NCI-H526 treated with DMSO at 0.1 percent for 48 hours (cell line): ENCODE measurements around the gene SLC7A8.
"Not testable (repeated sequence)": the region's sequence is repeated elsewhere in the genome, so short reads cannot be mapped to it uniquely, and the experiment has no call there.

Experiments used
- DNase-seq: peaks from one replicate; lab custom pipeline; 2025; lab: John Stamatoyannopoulos, UW

Gene SLC7A8

GRCh38 chr14:23183479-23183878 lies at the start of gene SLC7A8:
Gene SLC7A8 (minus strand): TSS chr14:23183660. CDS start chr14:23182914, 746 bp downstream.
- DNase-seq: peak; percentile 16

- DNase-seq: not testable (repeated sequence)
These were observed 48.9 kb upstream of the SLC7A8 start for GRCh38 chr14:23232241-23232808.

DNA sequence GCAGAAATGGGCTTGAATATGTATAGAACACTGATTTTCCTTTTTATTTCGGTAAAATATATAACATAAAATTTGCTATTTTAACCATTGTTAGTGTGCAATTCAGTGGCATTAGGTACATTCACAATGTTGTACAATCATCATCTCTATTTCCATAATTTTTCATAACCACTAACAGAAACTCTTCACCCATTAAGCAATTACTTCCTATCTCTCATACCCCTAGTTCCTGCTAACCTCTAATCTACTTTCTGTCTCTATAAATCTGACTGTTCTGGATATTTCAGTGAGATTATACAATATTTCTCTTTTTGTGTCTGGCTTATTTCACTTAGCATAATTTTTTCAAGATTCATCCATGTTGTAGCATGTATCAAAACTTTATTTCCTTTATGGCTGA lies 45.4 kb upstream of the SLC7A8 start:
- no peak for DNase-seq

DNA sequence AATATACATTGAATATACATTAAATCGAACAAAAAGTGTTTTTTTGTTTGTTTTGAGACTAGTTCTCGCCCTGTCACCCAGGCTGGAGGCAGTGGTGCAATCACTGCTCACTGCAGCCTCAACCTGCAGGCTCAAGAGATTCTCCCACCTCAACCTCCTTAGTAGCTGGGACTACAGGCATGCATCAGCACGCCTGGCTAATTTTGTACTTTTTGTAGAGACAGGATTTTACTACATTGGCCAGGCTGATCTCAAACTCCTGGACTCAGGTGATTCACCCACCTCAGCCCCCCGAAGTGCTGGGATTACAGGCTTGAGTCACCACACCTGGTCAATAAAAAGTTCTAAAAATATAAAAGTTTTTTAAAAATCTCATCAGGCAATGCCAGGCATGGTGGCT lies 44.1 kb upstream of the SLC7A8 start:
- DNase-seq: no peak

DNA sequence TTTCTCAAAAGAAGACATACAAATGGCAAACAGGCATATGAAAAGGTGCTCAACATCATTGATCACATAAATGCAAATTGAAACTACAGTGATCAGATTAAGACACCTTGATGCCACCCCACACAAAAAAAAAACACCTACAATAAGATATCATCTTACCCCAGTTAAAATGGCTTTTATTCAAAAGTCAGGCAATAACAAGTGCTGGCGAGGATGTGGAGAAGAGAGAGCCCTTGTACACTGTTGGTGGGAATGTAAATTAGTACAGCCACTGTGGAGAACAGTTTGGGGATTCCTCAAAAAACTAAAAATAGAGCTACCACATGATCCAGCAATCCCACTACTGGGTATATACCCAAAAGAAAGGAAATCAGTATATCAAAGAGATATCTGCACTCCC lies 41.5 kb upstream of the SLC7A8 start:
- DNase-seq: not testable (repeated sequence)

DNA sequence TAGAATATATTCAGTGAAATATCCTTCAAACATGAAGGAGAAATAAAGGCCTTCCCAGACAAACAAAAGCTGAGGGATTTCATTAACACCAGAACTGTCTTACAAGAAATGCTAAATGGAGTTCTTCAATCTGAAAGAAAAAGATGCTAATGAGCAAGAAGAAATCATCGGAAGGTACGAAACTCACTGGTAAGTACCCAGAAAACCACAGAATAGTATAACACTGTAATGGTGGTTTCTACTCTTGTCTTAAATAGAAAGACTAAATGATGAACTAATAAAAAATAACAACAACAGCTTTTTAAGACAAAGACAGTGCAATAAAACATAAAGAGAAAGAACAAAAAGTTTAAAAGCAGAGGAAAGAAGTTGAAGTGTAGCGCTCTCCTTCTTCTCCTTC lies 35.6 kb upstream of the SLC7A8 start:
- DNase-seq: no peak

DNA sequence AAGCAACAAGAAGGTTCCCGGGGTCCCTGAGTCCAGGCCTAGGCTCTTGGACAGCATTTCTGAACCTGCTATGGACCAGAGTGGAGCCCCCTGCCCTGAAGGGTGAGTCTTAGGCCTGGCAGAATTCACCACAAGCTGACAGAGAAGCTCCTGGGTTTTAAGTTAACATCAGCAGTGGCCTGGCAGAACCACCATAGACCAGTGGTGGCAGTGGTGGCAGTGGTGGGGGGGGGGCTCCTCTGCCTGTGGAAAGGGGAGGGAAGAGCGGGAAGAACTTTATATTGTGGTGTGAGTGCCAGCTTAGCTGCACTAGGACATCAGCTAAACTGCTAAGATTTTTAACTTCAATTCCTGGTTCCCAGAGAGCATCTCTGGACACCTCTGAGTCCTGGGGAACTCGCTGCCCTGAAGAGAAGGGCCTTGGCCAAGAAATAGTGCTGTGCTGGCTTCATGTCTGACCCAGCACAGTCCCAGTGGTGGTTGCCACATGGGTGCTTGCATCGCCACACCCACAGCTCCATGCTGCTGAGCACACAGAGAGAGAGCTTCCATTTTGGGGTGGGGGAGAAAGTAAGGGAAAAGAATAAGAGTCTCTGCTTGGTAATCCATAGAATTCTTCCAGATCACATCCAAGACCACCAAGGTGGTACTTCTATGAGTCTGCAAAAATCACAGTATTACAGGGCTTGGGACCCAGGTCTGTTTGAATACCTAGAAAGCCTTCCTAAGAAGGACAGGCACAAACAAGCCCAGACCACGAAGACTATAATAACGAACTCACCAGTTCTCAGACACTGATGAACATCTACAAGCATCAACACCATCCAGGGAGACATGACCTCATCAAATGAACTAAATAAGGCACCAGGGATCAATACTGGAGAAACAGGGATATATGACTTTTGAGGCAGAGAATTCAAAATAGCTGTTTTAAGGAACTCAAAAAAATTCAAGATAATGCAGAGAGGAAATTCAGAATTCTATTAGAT lies 33.9 kb upstream of the SLC7A8 start:
- no peak for DNase-seq

GRCh38 chr14:23215421-23215820 lies 32.0 kb upstream of the SLC7A8 start:
- DNase-seq: no peak

DNA sequence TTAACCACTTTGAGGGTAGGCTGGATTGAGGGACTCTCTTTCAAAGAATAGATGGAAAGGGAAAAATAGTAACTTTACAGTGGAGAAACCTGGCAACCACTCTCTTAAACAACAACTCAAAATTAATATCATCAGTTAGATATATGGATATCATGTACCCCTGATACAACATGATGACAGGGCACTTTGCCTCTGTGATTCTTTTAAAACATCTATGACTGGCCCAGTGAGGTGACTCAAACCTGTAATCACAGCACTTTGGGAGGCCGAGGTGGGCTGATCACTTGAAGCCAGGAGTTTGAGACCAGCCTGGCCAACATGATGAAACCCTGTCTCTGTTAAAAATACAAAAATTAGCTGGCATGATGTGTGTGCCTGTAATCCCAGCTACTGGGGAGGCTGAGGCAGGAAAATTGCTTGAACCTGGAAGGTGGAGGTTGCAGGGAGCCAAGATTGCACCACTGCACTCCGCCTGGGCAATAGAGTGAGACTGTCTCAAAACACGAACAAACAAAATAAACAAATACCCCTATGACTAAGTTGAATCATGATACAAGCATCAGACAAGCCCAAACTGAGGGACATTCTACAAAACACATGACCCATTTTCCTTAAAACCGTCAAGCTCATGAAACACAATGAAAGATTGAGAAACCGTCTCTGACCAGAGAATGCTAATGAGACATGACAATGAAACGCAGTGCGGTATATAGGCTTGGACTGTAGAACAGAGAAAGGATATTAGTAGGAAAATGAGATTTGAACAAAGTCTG lies 26.4 kb upstream of the SLC7A8 start:
- no peak for DNase-seq

- DNase-seq: no peak
These were observed 24.9 kb upstream of the SLC7A8 start for GRCh38 chr14:23208324-23208723.

GRCh38 chr14:23207146-23207540 lies 23.7 kb upstream of the SLC7A8 start:
- DNase-seq: no peak

- DNase-seq: no peak
These were observed 23.1 kb upstream of the SLC7A8 start for GRCh38 chr14:23206422-23207145.

DNA sequence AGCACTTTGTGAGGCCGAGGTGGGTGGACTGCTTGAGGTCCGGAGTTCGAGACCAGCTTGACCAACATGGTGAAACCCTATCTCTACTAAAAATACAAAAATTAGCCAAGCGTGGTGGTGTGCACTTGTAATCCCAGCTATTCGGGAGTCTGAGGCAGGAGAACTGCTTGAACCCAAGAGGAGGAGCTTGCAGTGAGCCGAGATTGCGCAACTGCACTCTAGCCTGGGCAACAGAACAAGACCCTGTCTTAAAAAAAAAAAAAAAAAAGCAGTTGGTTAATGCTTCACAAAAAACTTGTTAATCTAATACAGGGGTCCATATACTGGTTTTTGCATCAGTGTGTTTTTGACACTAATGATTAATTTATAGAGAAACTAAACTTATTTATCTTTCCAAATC lies 18.5 kb upstream of the SLC7A8 start:
- no peak for DNase-seq

DNA sequence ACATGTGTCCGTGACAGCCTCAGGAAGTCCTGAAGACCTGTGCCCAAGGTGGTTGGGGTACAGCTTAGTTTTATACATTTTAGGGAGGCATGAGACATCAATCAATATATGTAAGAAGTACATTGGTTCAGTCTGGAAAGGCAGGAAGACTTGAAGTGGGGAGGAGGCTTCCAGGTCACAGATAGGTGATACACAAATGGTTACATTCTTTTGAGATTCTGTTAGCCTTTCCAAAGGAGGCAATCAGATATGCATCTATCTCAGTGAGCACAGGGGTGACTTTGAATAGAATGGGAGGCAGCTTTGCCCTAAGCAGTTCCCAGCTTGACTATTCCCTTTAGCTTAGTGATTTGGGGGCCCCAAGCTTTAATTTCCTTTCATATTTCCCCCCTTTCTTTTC lies 15.7 kb upstream of the SLC7A8 start:
- DNase-seq: not testable (repeated sequence)

- not testable (repeated sequence) for DNase-seq
These were observed 13.0 kb upstream of the SLC7A8 start for GRCh38 chr14:23196487-23196886.

GRCh38 chr14:23195552-23196101 lies 12.2 kb upstream of the SLC7A8 start:
- DNase-seq: no peak

GRCh38 chr14:23193432-23193831 lies 10.0 kb upstream of the SLC7A8 start:
- DNase-seq: no peak

DNA sequence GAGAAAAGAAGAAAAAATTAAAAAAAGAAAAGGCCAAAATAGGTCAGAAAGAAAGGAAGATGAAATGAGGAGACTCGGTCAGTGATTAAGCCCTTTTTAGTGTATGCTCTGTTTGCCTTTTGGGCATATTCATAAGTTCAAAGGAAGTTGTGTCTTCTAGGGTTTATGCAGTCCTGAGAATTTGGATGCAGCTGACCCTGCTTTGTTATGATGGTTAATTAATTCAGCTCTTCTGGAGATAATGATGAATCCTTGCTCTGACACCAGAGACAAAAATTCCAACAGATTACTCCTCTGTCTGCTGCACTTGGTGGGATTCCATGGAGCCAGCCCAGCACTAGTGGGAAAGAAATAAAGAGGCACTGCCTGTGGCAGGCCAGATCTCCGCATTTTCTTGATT lies 4.5 kb upstream of the SLC7A8 start:
- DNase-seq: no peak

DNA sequence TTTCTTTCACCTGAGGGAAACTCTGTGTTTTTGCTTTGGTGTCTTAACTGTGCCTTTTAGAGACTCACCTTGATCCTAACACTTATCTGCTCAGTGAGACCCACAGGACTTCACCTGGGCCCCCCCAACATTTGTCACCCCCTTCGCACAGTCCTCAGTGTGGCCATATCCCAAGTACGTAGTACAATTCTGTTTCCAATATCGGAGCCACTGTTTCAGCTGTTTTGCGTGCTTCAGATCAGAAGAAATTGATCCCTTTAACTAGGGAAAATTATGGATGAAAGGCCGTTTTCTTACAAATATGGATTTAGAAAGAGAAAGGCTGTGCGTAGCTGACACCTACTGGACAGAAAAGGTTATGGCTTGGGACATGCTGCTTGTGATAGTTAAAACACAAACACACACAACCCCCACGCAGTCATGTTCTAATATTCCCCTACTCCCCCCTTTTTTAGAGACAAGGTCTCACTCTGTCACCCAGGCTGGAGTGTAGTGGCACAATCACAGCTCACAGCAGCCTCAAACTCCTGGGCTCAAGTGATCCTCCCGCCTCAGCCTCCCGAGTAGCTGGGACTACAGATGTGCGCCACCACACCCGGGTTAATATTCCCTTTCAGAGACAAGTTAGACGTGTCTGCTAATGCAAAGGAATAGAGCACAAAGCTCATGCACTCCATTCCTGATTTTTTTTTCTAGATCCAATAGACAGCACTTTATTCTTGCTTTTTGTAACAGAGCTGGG lies 3.6 kb upstream of the SLC7A8 start:
- DNase-seq: peak; percentile 15

GRCh38 chr14:23185063-23185462 lies 1.6 kb upstream of the SLC7A8 start:
- DNase-seq: no peak

GRCh38 chr14:23183158-23183470 lies 346 bp downstream of the SLC7A8 start:
- DNase-seq: no peak
